ENCODE results near the gene SLC16A6. TPM values are rescaled to one million over a fixed set of nuclear protein-coding genes. Genes with fewer than 3 reads are reported as not detected.

SLC16A6 gene
- total and polyA plus RNA-seq, 2 of the 4 experiments (the other 2 are of a cell fraction) = 0.22 to 0.54 TPM

DNA sequence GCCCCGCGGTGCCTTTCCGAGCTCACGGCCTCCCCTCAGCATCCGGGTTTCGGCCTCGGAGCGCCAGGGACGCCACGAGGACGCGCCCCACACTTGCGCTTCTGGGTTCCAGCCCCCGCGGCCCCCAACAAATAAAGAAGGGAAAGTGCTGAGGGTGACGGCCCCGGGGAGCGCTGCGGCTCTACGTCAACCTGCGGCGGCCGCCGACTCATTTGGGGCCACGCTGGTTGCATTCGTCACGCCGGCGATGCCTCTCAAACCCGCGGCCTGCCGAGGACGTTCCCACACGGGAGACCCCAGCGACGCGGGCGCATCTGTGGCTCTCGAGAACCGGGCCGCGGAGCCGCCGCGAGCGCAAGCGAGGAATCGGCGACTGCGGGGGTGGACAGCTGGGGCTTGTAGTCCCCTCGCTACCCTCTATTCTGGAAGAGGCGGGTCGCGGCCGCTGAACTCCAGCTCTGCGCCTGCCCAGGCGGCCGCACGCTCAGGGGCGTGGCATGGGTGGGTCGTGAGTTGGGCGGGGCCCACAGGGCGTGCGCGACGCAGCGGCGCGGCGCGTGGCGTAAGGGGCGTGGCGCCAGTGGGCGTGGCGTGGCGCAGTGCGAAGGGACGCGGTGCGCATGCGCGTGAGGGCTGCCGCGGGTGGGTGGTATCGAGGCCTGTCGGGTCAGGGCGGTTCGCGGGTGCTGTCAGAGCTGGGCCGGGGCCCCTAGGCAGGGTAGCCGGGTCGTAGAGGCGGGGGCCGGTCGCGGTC, 43.3 kb downstream of the SLC16A6 start, which contains the start of gene AMZ2 (continued):
- TF ChIP-seq RCOR1 (IDR thresholded peaks at IDR 0.05; ENCODE audit: insufficient replicate concordance, low read length) (no peak), MAFK (IDR thresholded peaks at IDR 0.05; ENCODE audit: low read depth, low read length) (no peak), CEBPB (IDR thresholded peaks at IDR 0.05; ENCODE audit: low read depth, low read length) (no peak)

DNA sequence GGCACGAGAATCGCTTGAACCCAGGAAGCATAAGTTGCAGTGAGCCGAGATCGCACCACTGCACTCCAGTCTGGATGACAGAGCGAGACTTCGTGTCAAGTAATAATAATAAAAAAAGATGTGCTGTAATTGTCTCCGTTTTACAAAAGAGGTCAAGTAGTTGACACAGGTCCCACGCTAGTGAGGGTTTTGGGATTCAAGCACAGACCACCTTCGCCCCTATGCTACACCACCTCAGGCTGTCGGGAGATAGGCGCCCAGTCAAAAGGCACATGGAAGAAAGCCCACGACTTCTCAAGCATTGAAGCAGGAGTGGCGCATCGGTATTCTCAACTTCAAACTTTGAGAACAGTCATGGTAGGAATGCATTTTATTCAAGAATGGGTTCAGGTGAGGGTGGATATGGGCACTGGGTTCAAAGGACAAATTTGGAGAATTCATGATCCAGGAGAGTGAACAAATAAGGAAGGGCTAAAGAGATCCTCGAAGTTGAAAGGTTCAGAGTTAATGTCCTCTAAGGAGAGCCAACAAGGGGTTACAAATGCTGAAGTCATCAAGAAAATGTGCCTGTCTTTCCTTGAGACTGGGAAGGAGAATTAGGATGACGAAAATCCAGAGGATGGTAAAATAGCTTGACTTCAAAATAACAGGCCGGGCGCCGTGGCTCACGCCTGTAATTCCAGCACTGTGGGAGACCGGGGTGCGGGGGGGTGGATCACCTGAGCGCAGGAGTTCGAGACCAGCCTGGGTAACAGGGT, 44.5 kb downstream of the SLC16A6 start:
- Histone ChIP-seq H3K9ac (ENCODE audit: low read depth, low read length) (no peak overlapping the region), H3K36me3 (ENCODE audit: control insufficient read depth, insufficient read depth, low read length) (peaks cover 3% of the 10 kb centered on the region; the same call in 1 of the 2 replicates), H3K56ac (ENCODE audit: extremely low read depth, insufficient read depth, low read length) (no peak overlapping the region), H3K18ac (ENCODE audit: low read depth, low read length) (no peak overlapping the region), H3K9me3 (ENCODE audit: control insufficient read depth, insufficient read depth, low read length) (no peaks in the 10 kb centered on the region), H2BK15ac (ENCODE audit: low read depth, low read length) (no peak overlapping the region), H3K4ac (ENCODE audit: low read depth, low read length) (no peak overlapping the region), H2AK9ac (replicated peaks; ENCODE audit: low read depth, low read length, poor library complexity) (no peak overlapping the region), H3K27me3 (ENCODE audit: control insufficient read depth, insufficient read depth, low read length) (no peaks in the 10 kb centered on the region), H3K14ac (replicated peaks; ENCODE audit: low read depth, low read length) (no peak overlapping the region), H2BK5ac (ENCODE audit: low read depth, low read length, poor library complexity, severe bottlenecking) (no peak overlapping the region), H3K9me1 (ENCODE audit: insufficient read depth, low read length) (peaks cover 9% of the 10 kb centered on the region), H3K4me3 (ENCODE audit: insufficient read depth, low read depth, low read length) (no peak overlapping the region), H3K4me2 (ENCODE audit: low read depth, low read length) (no peak overlapping the region), H2BK120ac (ENCODE audit: low read depth, low read length) (no peak overlapping the region), H2AK5ac (ENCODE audit: low read depth, low read length) (no peak overlapping the region), H4K5ac (ENCODE audit: low read depth, low read length) (no peak overlapping the region), H3K4me1 (ENCODE audit: control insufficient read depth, insufficient read depth, low read length) (no peaks in the 10 kb centered on the region), H3K23ac (ENCODE audit: low read depth, low read length) (no peak overlapping the region), H3K27ac (ENCODE audit: insufficient read depth, low read length) (no peak overlapping the region), H4K8ac (ENCODE audit: low read depth in 2 of 2, low read length in 2 of 2) (no peak overlapping the region; a peak in 2 of 4 replicates), H2BK20ac (ENCODE audit: low read depth, low read length) (no peak overlapping the region), H4K91ac (ENCODE audit: insufficient read depth, low read depth, low read length) (no peak overlapping the region), H2AFZ (replicated peaks; ENCODE audit: low read length, poor library complexity) (no peak overlapping the region), H3K79me1 (ENCODE audit: low read depth in 1 of 2, low read length in 2 of 2) (peaks cover 13 to 39% of the 10 kb centered on the region in 2 experiments; a peak in 3 of 4 replicates), H4K20me1 (ENCODE audit: insufficient read depth, low read length) (no peaks in the 10 kb centered on the region)
- ATAC-seq (ENCODE audit: low read depth) (no peak), DNase-seq (no peak)
- CTCF ChIA-PET = interaction anchor here (0.6 to 0.8 kb wide), 2 partner anchors 152 to 221 kb away, joined by 3 to 4 read pairs; no protein-coding TSS in a partner anchor
- in situ Hi-C loops (cut with MboI; ENCODE audit: low sequenced_read_pairs) (no loop called here), intact Hi-C loops (cut with micrococcal nuclease) (loop anchor here (5.0 kb wide), 1 partner anchor 74 kb away; no protein-coding TSS in a partner anchor), dilution Hi-C loops (cut with HindIII; ENCODE audit: low sequenced_read_pairs, unreplicated experiment) (no loop called here)
- no peak for TF ChIP-seq MAZ (IDR thresholded peaks at IDR 0.05; ENCODE audit: borderline replicate concordance, low read depth, low read length)
- no peak for TF ChIP-seq SMC3 (IDR thresholded peaks at IDR 0.05; ENCODE audit: low read depth, low read length)
- peak; percentile 34; the same call in 1 of the 2 replicates for TF ChIP-seq MAFK (IDR thresholded peaks at IDR 0.05; ENCODE audit: low read depth, low read length)
- BruUV-seq (replicated peaks) = TSS peak; percentile 89
- WGBS, 2 experiments (ENCODE audit: extremely low coverage in 2 of 2, insufficient read length in 1 of 2) = 93% methylated on average over 11 of the region's 24 CpGs; no CpG with 5 or more reads in 1 of the 2 experiments
- POLR2A ChIA-PET (ENCODE audit: unreplicated experiment) = interaction anchor here (0.7 kb wide), 1 partner anchor 533 kb away, joined by 11 read pairs; no protein-coding TSS in a partner anchor
